ENCODE data around the gene NECTIN3. TPM values are rescaled to one million over a fixed set of nuclear protein-coding genes. Genes with fewer than 3 reads are reported as not detected.

Gene NECTIN3
- polyA plus RNA-seq (2011; rRNA removed) (71.9 and 98.3 TPM in 2 replicates), polyA minus RNA-seq (2011; rRNA and poly(A)+ RNA removed) (74.8 and 123 TPM in 2 replicates)

DNA sequence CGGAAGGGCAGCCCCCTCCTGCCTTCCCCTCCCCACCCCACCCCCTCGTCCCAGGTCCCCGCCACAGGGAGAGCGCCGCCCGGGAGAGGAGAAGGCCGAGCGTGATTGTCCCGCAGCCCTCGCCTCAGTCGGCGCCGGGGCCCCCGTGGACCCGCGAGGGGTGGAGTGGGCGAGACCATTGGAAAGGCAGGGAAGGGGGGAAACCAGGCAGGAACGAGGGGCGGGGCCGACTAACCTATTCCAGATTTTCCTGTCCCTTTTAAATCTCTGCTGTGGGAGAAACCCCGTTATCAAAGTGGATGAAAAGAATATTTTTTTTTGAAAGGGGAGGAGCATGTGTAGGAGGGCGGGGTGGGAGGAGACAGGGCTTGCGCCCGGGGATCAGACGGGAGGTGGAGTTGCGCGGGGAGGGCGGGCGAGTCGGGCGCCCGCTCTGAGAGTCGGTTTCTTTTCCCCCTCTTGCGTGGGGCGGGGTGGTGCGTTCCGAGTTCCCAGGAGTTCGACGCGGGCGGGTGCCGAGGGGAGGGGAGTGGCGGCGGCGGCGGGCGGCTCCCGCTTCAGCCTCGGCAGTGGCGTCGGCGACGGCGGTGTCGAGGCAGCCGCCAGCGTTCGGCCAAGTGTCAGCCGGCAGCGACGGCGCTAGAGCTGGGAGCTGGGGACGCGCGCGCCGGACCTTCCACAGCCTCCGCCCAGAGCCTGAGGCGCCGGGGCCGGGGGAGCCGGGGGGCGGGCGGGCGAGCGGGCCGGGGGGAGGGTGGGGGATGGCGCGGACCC is at the start of gene NECTIN3:
Gene NECTIN3, plus strand, starts transcription at position 560 of the 774 bp plus-strand sequence. Its CDS starts 202 bp downstream, at position 762.
- CTCF ChIA-PET, result interaction anchor here (3.6 kb wide), 1 partner anchor 9 kb away, joined by 13 read pairs; no protein-coding TSS in a partner anchor
- POLR2A ChIA-PET, result interaction anchor here (0.5 to 2.5 kb wide), 3 partner anchors 9 to 257 kb away, joined by 3 to 11 read pairs (median 10); no protein-coding TSS in a partner anchor

GRCh38 chr3:111027868-111028267 is 43.7 kb upstream of the NECTIN3 start:
- ChIA-PET CTCF (no interaction called here), POLR2A (no interaction called here)
- H3K9me3 ChIP-seq (ENCODE audit: control insufficient read depth, insufficient read depth, low read length), result no peaks in the 10 kb centered on the region
- H3K27me3 ChIP-seq (ENCODE audit: control insufficient read depth, insufficient read depth, low read length), result no peaks in the 10 kb centered on the region
- H3K4me3 ChIP-seq (ENCODE audit: low read depth, low read length), result no peak overlapping the region
- no peak for DNase-seq (ENCODE audit: low read depth, low spot score)
- no peak for TF ChIP-seq CTCF (IDR thresholded peaks at IDR 0.05; ENCODE audit: low read depth, low read length)
- H3K27ac ChIP-seq (ENCODE audit: low read depth, low read length), result no peak overlapping the region

More for the DNA sequence above, at the start of gene NECTIN3:
- no peaks in the 10 kb centered on the region for H3K9me3 ChIP-seq (ENCODE audit: control insufficient read depth, insufficient read depth, low read length)
- H3K27me3 ChIP-seq (ENCODE audit: control insufficient read depth, insufficient read depth, low read length), result no peaks in the 10 kb centered on the region
- peak; percentile 97 for DNase-seq (ENCODE audit: low read depth, low spot score)
- no peak for TF ChIP-seq CTCF (IDR thresholded peaks at IDR 0.05; ENCODE audit: low read depth, low read length)
- peak within 1 kb of the TSS; percentile 93 for H3K4me3 ChIP-seq (ENCODE audit: low read depth, low read length)
- H3K27ac ChIP-seq (ENCODE audit: low read depth, low read length), result peak within 1 kb of the TSS; percentile 94

- no peaks in the 10 kb centered on the region for H3K27me3 ChIP-seq (ENCODE audit: control insufficient read depth, insufficient read depth, low read length)
- no peaks in the 10 kb centered on the region for H3K9me3 ChIP-seq (ENCODE audit: control insufficient read depth, insufficient read depth, low read length)
- H3K27ac ChIP-seq (ENCODE audit: low read depth, low read length), result no peak overlapping the region
- ChIA-PET POLR2A (no interaction called here), CTCF (no interaction called here)
- DNase-seq (ENCODE audit: low read depth, low spot score), result no peak
- TF ChIP-seq CTCF (IDR thresholded peaks at IDR 0.05; ENCODE audit: low read depth, low read length), result no peak
- no peak overlapping the region for H3K4me3 ChIP-seq (ENCODE audit: low read depth, low read length)
Measured at GRCh38 chr3:111031538-111031937, 40.1 kb upstream of the NECTIN3 start.

DNA sequence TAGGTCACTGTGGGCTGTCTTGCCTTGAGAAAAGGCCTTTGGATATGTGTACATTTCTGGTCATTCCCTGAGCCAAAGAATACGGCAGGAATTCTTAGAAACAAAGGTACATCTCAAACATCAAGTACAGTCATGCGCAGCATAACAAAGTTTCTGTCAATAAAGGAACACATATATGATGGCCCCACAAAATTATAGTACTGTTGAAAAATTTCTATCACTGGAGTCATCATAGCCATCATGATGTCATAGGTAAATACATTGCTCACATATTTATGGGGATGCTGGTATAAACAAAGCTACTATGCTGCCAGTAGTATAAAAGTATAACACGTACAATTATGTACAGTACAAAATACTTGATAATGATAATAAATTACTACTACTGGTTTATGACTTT is 38.9 kb upstream of the NECTIN3 start:
- H3K27me3 ChIP-seq (ENCODE audit: control insufficient read depth, insufficient read depth, low read length), result no peaks in the 10 kb centered on the region
- CTCF ChIA-PET, result no interaction called here
- H3K27ac ChIP-seq (ENCODE audit: low read depth, low read length), result no peak overlapping the region
- no peak for TF ChIP-seq CTCF (IDR thresholded peaks at IDR 0.05; ENCODE audit: low read depth, low read length)
- no peak overlapping the region for H3K4me3 ChIP-seq (ENCODE audit: low read depth, low read length)
- POLR2A ChIA-PET, result no interaction called here
- no peaks in the 10 kb centered on the region for H3K9me3 ChIP-seq (ENCODE audit: control insufficient read depth, insufficient read depth, low read length)
- DNase-seq (ENCODE audit: low read depth, low spot score), result no peak

DNA sequence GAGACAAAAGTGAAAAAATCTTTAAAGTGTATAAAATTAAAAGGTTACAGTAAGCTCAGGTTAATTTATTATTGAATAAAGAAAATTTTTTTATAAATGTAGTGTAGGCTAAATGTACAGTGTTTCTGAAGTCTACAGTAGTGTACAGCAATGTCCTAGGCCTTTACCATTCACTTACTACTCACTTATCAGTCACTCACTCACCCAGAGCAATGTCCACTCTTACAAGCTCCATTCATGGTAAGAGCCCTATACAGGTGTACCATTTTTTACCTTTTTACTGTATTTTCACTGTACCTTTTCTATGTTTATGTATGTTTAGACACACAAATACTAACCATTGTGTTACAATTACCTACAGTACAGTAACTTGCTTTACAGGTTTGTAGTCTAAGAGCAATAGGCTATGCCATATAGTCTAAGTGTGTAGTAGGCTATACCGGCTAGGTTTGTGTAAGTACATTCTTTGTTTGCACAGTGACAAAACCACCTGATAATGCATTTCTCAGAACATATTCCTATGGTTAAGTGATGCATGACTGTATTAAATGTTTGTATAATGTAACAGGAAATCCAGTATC is 38.1 kb upstream of the NECTIN3 start:
- ChIA-PET CTCF (no interaction called here), POLR2A (no interaction called here)
- Histone ChIP-seq H3K27ac (ENCODE audit: low read depth, low read length) (no peak overlapping the region), H3K4me3 (ENCODE audit: low read depth, low read length) (no peak overlapping the region), H3K27me3 (ENCODE audit: control insufficient read depth, insufficient read depth, low read length) (no peaks in the 10 kb centered on the region), H3K9me3 (ENCODE audit: control insufficient read depth, insufficient read depth, low read length) (no peaks in the 10 kb centered on the region)
- DNase-seq (ENCODE audit: low read depth, low spot score), result no peak
- no peak for TF ChIP-seq CTCF (IDR thresholded peaks at IDR 0.05; ENCODE audit: low read depth, low read length)
